OCI-M2 (cell line): ENCODE results near the gene KDELR1.
A peak's percentile ranks its signal among the peaks of the same experiment; 100 is the strongest.

Source experiments
- DNase-seq: peaks from one replicate; lab custom pipeline; 2025; ENCODE audit not compliant: unreplicated experiment; lab: John Stamatoyannopoulos, UW

The KDELR1 gene

DNA sequence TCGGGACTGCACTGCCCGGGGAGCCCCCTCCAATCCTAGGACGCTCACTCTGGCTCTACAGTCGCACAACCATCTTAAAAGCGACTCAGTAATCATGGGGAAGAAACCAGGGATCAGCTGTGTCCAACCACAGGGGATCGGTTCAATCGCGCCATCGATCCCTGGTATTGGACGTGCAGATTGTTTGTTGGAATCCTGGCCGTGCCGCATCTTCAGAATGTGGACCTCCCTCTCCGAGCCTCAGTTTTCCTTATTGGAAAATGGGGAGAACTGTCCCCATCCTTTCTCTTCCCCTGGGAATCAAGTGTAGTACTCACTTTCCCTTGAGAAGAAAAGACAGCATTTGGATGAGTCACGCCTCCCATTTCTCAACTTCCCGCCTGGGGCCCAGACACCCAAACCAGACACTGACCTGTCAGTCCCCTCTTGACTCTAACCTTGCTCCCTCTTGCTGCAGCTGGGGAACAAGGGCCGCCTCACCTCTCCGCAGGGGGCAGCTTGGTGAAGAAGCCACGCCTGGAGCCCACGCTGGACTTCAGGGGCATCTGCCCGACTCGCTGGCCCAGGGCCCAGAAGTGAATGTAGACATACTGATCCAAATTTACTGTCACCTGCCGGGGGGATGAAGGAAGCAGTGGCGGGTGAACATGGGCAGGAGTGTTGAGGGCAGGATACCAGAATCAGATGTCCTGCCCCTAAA is 48.4 kb downstream of the KDELR1 start:
- no peak for DNase-seq

- no peak for DNase-seq
These were observed 49.0 kb downstream of the KDELR1 start for GRCh38 chr19:48342414-48342738.

GRCh38 chr19:48341515-48342413 is 49.6 kb downstream of the KDELR1 start:
- DNase-seq, result no peak

DNA sequence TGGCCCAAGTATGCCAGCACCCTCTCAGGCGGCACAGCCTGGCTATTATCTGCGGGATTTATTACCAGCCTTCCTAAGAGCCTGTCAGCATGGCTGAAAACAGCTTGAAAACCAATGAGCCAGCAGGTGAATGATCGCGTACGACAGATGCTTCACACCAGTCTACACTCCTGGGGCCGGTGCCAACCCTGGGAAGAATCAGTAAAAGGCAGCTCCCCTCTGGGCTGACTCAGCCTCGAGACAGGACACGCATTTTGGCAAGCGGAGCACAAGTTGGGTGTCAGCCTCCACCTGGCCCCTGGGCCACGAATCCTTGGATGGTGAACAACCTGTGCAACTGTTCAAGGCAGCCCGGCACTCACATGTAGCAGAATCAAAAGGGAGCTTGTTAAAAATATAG is 50.4 kb downstream of the KDELR1 start:
- DNase-seq, result no peak

GRCh38 chr19:48338802-48339503 is 52.4 kb downstream of the KDELR1 start:
- DNase-seq, result no peak

GRCh38 chr19:48338253-48338755 is 53.0 kb downstream of the KDELR1 start:
- DNase-seq, result no peak

GRCh38 chr19:48333467-48334384 is 57.6 kb downstream of the KDELR1 start:
- DNase-seq, result peak; percentile 79

- DNase-seq, result peak; percentile 96
These were observed 58.5 kb downstream of the KDELR1 start for GRCh38 chr19:48332662-48333466.
